IMR-90 (cell line): ENCODE results near the gene GIT2. TPM values are rescaled to one million over a fixed set of nuclear protein-coding genes. Genes with fewer than 3 reads are reported as not detected.

ENCODE experiments used
- ATAC-seq: fragments of 200-7000 bp; cut with Tn5 transposase; 2 replicates; pipeline ENCODE4 v1.9.1; 2020; ENCODE audit warnings: low read depth, mild to moderate bottlenecking, moderate library complexity
- BruUV-seq: library from RNA; stranded (reverse); fragments of 400-500 nt; replicated peaks from 2 replicates; lab custom pipeline; 2021; lab: Mats Ljungman, UMichigan
- CTCF ChIA-PET: fragments of 300-600 bp; formaldehyde crosslinking; extraction: SDS; loops from one replicate; lab custom pipeline; 2021; ENCODE audit warnings: antibody characterized with exemption; lab: Yijun Ruan, JAX
- POLR2A ChIA-PET: fragments of 300-600 bp; sonication (Branson Sonifier 250); formaldehyde crosslinking; loops from one replicate; lab custom pipeline; 2022; ENCODE audit warnings: antibody characterized with exemption; ENCODE audit not compliant: unreplicated experiment; lab: Charles Lee
- DNase-seq: peaks from one replicate; pipeline ENCODE4 v3.0.0; 2013
- H2AFZ ChIP-seq: replicated peaks from 2 replicates; pipeline ENCODE3; 2013; ENCODE audit warnings: low read length, mild to moderate bottlenecking; ENCODE audit not compliant: poor library complexity
- H2AK5ac ChIP-seq: 2 replicates; pipeline ENCODE4 v1.6.1; 2013; ENCODE audit warnings: low read depth, low read length, inconsistent platforms
- H2AK9ac ChIP-seq: replicated peaks from 2 replicates; pipeline ENCODE3; 2013; ENCODE audit warnings: mild to moderate bottlenecking, low read depth, low read length, moderate library complexity; ENCODE audit not compliant: poor library complexity
- H2BK120ac ChIP-seq: 2 replicates; pipeline ENCODE4 v1.6.1; 2013; ENCODE audit warnings: low read depth, low read length, inconsistent platforms
- H2BK15ac ChIP-seq: 3 replicates; pipeline ENCODE4 v1.6.1; 2013; ENCODE audit warnings: low read depth, low read length, inconsistent platforms
- H2BK20ac ChIP-seq: 2 replicates; pipeline ENCODE4 v1.6.1; 2013; ENCODE audit warnings: low read depth, mild to moderate bottlenecking, inconsistent platforms, low read length, moderate library complexity
- H2BK5ac ChIP-seq: 2 replicates; pipeline ENCODE4 v1.6.1; 2013; ENCODE audit warnings: mild to moderate bottlenecking, low read depth, low read length, inconsistent platforms; ENCODE audit not compliant: poor library complexity, severe bottlenecking
- H3K14ac ChIP-seq: replicated peaks from 2 replicates; pipeline ENCODE4 v1.6.1; 2013; ENCODE audit warnings: low read depth, low read length, inconsistent platforms
- H3K18ac ChIP-seq: 2 replicates; pipeline ENCODE4 v1.6.1; 2013; ENCODE audit warnings: low read depth, low read length, control low read depth
- H3K23ac ChIP-seq: 2 replicates; pipeline ENCODE4 v1.6.1; 2013; ENCODE audit warnings: low read depth, low read length, inconsistent platforms
- H3K27ac ChIP-seq: 2 replicates; pipeline ENCODE4 v1.5.1; 2013; ENCODE audit warnings: mild to moderate bottlenecking, control low read depth, low read length; ENCODE audit not compliant: insufficient read depth
- H3K27me3 ChIP-seq: 2 replicates; pipeline ENCODE4 v1.6.1; 2013; ENCODE audit warnings: low read length; ENCODE audit not compliant: control insufficient read depth, insufficient read depth
- H3K36me3 ChIP-seq: 2 replicates; pipeline ENCODE4 v1.6.1; 2013; ENCODE audit warnings: low read length, mixed read lengths; ENCODE audit not compliant: control insufficient read depth, insufficient read depth
- H3K4ac ChIP-seq: 2 replicates; pipeline ENCODE4 v1.6.1; 2013; ENCODE audit warnings: low read depth, low read length, inconsistent platforms
- H3K4me1 ChIP-seq: 2 replicates; pipeline ENCODE4 v1.6.1; 2013; ENCODE audit warnings: low read length, mixed read lengths; ENCODE audit not compliant: control insufficient read depth, insufficient read depth
- H3K4me2 ChIP-seq: 2 replicates; pipeline ENCODE4 v1.6.1; 2013; ENCODE audit warnings: low read depth, mild to moderate bottlenecking, control low read depth, low read length, moderate library complexity
- H3K4me3 ChIP-seq: 2 replicates; pipeline ENCODE4 v1.5.1; 2013; ENCODE audit warnings: low read depth, mild to moderate bottlenecking, control low read depth, low read length, moderate library complexity; ENCODE audit not compliant: insufficient read depth
- H3K56ac ChIP-seq: 2 replicates; pipeline ENCODE4 v1.6.1; 2013; ENCODE audit warnings: low read length, inconsistent platforms; ENCODE audit not compliant: insufficient read depth; ENCODE audit errors: extremely low read depth
- H3K79me1 ChIP-seq, 2 experiments: 2 replicates each; pipeline ENCODE4 v1.6.1; 2013; ENCODE audit warnings: low read length in 2 of 2, inconsistent platforms in 1 of 2, low read depth in 1 of 2
- H3K9ac ChIP-seq: 2 replicates; pipeline ENCODE4 v1.6.1; 2013; ENCODE audit warnings: low read depth, low read length, control low read depth
- H3K9me1 ChIP-seq: 2 replicates; pipeline ENCODE4 v1.6.1; 2013; ENCODE audit warnings: low read length, inconsistent platforms; ENCODE audit not compliant: insufficient read depth
- H3K9me3 ChIP-seq: 2 replicates; pipeline ENCODE4 v1.6.1; 2013; ENCODE audit warnings: low read length; ENCODE audit not compliant: control insufficient read depth, insufficient read depth
- H4K20me1 ChIP-seq: 2 replicates; pipeline ENCODE4 v1.6.1; 2013; ENCODE audit warnings: low read length, inconsistent platforms; ENCODE audit not compliant: insufficient read depth
- H4K5ac ChIP-seq: 2 replicates; pipeline ENCODE4 v1.6.1; 2013; ENCODE audit warnings: mild to moderate bottlenecking, low read depth, low read length, control low read depth
- H4K8ac ChIP-seq, 2 experiments: 2 replicates each; pipeline ENCODE4 v1.6.1; 2013; ENCODE audit warnings: low read depth in 2 of 2, low read length in 2 of 2, control low read depth in 1 of 2, inconsistent platforms in 1 of 2
- H4K91ac ChIP-seq: 2 replicates; pipeline ENCODE4 v1.6.1; 2013; ENCODE audit warnings: low read depth, low read length, inconsistent platforms; ENCODE audit not compliant: insufficient read depth
- FOS ChIP-seq: fragments of 150-350 bp; IDR thresholded peaks from 2 replicates; pipeline ENCODE4 v1.6.1; 2016; ENCODE audit warnings: low read depth, low read length
- MAFK ChIP-seq: IDR thresholded peaks from 2 replicates; pipeline ENCODE4 v1.6.1; 2012; ENCODE audit warnings: low read depth, low read length, improper control_type of control experiment
- RCOR1 ChIP-seq: IDR thresholded peaks from 2 replicates; pipeline ENCODE4 v1.6.1; 2012; ENCODE audit warnings: mild to moderate bottlenecking, low read length, improper control_type of control experiment; ENCODE audit not compliant: insufficient replicate concordance
- RFX5 ChIP-seq: IDR thresholded peaks from 2 replicates; pipeline ENCODE4 v1.8.0; 2012; ENCODE audit warnings: low read depth, mild to moderate bottlenecking, low read length, moderate library complexity
- USF2 ChIP-seq: fragments of 150-350 bp; IDR thresholded peaks from 2 replicates; pipeline ENCODE4 v1.6.1; 2017; ENCODE audit warnings: mild to moderate bottlenecking, antibody characterized with exemption, low read length, low read depth
- WGBS, 2 experiments: methylation state at CpG; one replicate each; pipeline versions ENCODE4 v1.1.5 to v1.1.7; 2013; ENCODE audit warnings: missing lambda C conversion rate in 2 of 2; ENCODE audit not compliant: insufficient read length in 1 of 2; ENCODE audit errors: extremely low coverage in 2 of 2; 5-methylcytosine and 5-hydroxymethylcytosine counted together
- dilution Hi-C: fragments of 300-500 bp; cut with HindIII; formaldehyde crosslinking; loops from one replicate; pipeline ENCODE4 v1.14.3; 2018; ENCODE audit warnings: low sequenced_read_pairs; ENCODE audit not compliant: unreplicated experiment
- in situ Hi-C: fragments of 300-500 bp; cut with MboI; formaldehyde crosslinking; loops from 3 replicates; pipeline ENCODE4 v1.14.3; 2019; ENCODE audit warnings: low sequenced_read_pairs, inconsistent platforms, mixed read lengths
- intact Hi-C: fragments of 100-400 bp; cut with micrococcal nuclease; formaldehyde crosslinking; loops from 2 replicates; pipeline ENCODE4 v1.10.0; 2022
- polyA plus RNA-seq, 3 experiments: library from polyadenylated mRNA; depleted of rRNA; stranded (reverse); fragments of >200 nt; gene quantifications; 2 replicates each; pipeline ENCODE4 v1.2.3, GENCODE V29; 2012; ENCODE audit warnings: low replicate concordance in 1 of 3
- total RNA-seq: library from RNA; depleted of rRNA; stranded (reverse); fragments of >200 nt; gene quantifications from 2 replicates; pipeline ENCODE4 v1.2.3, GENCODE V29; 2012

Gene GIT2
- total and polyA plus RNA-seq, 2 of the 4 experiments (the other 2 are of a cell fraction), result 48.0 to 71.9 TPM

- Histone ChIP-seq H3K23ac (peak overlapping the region; percentile 31; the same call in 1 of the 2 replicates), H2AK9ac (no peak overlapping the region), H4K8ac (peak overlapping the region; percentile 12 to 73; a peak in 2 of 4 replicates), H2BK5ac (peak overlapping the region; percentile 97), H3K56ac (no peak overlapping the region), H2BK120ac (peak overlapping the region; percentile 89), H2AFZ (no peak overlapping the region), H2BK15ac (peak overlapping the region; percentile 3; the same call in 1 of the 3 replicates), H3K4ac (peak overlapping the region; percentile 81; the same call in 1 of the 2 replicates), H3K36me3 (peaks cover 45% of the 10 kb centered on the region), H3K4me1 (peaks cover 29% of the 10 kb centered on the region), H4K20me1 (peaks cover 31% of the 10 kb centered on the region), H3K9me3 (no peaks in the 10 kb centered on the region), H3K9ac (0 out of 2 replicates have a peak overlapping the region, but pooled peaks have one; percentile 31), H3K14ac (0 out of 2 replicates have a peak overlapping the region, but pooled peaks have one; percentile 18), H3K27ac (peak overlapping the region; percentile 42; the same call in 1 of the 2 replicates), H3K18ac (peak overlapping the region; percentile 52; the same call in 1 of the 2 replicates), H3K9me1 (peaks cover 24% of the 10 kb centered on the region), H2BK20ac (peak overlapping the region; percentile 89; the same call in 1 of the 2 replicates), H3K4me3 (no peak overlapping the region), H4K5ac (peak overlapping the region; percentile 8; the same call in 1 of the 2 replicates), H2AK5ac (no peak overlapping the region), H3K27me3 (no peaks in the 10 kb centered on the region), H3K4me2 (no peak overlapping the region), H3K79me1 (peaks cover 24 to 64% of the 10 kb centered on the region in 2 experiments), H4K91ac (0 out of 2 replicates have a peak overlapping the region, but pooled peaks have one; percentile 13)
- ChIA-PET POLR2A (interaction anchor here (0.8 kb wide), 1 partner anchor 11 kb away, joined by 7 read pairs; no protein-coding TSS in a partner anchor), CTCF (interaction anchor here (0.6 kb wide), 3 partner anchors 20 to 995 kb away, joined by 3 read pairs; no protein-coding TSS in a partner anchor)
- no peak for TF ChIP-seq RCOR1
- no peak for TF ChIP-seq MAFK
- no peak for TF ChIP-seq RFX5
- TF ChIP-seq USF2, result no peak
- no peak for TF ChIP-seq FOS
- in situ Hi-C loops, result no loop called here
- no CpG with 5 or more reads among the region's 2 CpGs for WGBS, 2 experiments
- intact Hi-C loops, result no loop called here
- DNase-seq (no peak), ATAC-seq (no peak)
- BruUV-seq, result no TSS peak
- dilution Hi-C loops, result no loop called here
Observed at GRCh38 chr12:110024051-110024450, 27.9 kb upstream of the GIT2 start.
